ENCODE results near the gene MECP2.
"Not testable (repeated sequence)": the region's sequence is repeated elsewhere in the genome, so short reads cannot be mapped to it uniquely, and the experiment has no call there.

Gene MECP2

DNA sequence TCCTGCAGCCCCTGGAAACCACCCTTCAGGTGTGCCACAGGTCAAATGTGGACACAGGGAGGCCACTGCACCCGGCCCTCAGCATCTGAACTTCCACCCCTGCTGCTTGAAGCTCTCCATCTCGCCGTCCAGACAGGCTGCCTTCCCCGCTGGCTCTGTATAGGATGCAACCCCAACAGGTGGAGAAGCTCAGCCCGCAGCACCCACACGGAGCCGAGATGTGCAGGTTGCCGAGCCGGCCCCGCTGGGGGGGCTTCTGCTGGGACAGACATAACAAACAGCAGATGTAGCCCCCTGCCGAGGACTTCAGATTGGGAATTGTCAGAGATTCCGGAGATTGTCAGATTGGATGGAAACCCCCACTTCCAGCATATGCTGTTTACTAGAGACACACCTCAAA is 104.4 kb downstream of the MECP2 start:
- no peak for DNase-seq (ENCODE audit: low read depth in 3 of 3)

DNA sequence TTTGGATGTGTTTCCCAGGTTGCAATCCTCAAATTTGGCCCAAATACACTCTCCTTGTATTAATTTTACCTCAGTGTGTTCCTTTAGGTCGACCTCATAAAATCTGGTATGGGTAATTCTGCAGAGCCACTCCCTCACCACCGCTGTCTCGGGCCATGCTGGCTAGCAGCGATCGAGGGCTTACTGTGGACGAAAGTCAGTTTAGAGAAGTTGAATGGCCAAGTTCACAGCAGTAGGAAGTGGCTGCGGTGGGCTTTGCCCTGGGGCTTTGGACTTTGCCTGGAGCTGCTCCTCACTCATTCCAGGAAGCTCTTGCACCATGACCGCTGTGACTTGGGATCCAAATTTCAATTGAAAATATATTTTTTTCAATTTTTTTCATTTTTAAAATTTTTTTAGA is 105.3 kb downstream of the MECP2 start:
- no peak for DNase-seq (ENCODE audit: low read depth in 3 of 3)

DNA sequence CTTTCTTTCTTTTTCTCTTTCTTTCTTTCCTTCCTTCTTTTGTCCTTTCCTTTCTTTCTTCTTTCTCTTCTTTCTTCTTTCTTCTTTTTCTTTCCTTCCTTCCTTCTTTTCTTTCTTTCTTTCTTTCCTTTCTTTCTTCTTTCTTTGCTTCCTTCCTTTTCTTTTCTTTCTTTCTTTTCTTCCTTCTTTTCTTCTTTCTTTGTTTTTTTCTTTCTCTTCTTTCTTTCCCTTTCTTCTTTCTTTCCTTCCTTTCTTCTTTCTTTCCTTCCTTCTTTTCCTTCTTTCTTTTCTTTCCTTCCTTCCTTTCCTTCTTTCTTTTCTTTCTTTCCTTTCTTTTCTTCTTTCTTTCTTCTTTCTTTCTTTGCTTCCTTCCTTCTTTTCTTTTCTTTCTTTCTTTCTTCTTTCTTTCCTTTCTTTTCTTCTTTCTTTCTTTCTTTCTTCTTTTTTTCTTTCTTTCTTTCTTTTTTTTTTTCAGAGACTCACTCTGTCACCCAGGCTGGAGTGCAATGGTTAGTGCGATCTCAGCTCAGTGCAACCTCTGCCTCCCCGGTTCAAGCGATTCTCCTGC is 106.4 kb downstream of the MECP2 start:
- no peak for DNase-seq (ENCODE audit: low read depth in 3 of 3)

DNA sequence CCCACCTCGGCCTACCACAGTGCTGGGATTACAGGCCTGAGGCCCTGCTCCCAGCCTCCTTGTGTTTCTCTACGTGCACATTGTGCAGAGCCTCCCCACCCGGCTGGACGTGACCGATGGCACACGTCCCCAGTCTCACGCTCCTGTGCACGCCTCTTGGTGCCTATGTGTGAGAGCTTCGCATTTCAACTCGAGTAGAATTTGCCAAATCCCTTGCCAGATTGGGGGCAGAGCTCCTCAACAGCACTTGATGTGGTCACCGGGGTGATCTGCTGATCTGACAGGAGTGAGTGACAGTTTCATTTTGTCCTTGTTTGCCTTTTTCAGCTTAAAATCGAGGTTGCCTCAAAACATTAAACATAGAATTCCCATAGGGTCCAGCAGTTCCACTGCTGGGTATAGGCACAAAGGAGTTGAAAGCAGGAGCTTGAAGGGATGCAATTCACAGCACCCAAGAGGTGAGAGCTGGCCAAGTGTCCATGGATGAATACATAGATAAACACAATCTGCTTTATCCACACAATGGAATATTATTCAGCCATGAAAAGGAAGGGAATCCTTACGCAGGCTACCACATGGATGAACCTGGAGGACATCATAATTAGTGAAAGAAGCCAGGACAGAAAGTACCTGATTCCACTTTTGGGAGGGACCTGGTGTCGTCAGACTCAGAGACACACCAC is 107.4 kb downstream of the MECP2 start:
- no peak for DNase-seq (ENCODE audit: low read depth in 3 of 3)

DNA sequence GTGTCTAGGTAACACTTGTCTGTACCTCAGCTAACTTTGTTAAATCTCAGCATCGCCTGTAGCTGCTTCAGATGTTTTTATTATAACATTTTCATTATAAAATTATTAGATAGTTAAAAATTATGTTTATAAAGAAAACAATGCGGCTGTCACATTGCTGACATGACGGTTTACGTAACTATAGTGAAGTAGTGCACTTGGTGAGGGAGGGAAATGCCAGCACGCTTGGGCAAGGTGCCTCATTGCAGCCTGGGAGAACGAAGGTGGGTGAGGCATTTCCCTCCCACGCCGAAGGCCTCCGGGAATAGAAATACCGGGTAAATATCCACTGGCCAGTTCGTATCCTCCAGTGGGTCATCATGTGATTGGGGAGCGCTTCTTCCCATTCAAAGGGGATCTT is 109.0 kb downstream of the MECP2 start:
- no peak for DNase-seq (ENCODE audit: low read depth in 3 of 3)

DNA sequence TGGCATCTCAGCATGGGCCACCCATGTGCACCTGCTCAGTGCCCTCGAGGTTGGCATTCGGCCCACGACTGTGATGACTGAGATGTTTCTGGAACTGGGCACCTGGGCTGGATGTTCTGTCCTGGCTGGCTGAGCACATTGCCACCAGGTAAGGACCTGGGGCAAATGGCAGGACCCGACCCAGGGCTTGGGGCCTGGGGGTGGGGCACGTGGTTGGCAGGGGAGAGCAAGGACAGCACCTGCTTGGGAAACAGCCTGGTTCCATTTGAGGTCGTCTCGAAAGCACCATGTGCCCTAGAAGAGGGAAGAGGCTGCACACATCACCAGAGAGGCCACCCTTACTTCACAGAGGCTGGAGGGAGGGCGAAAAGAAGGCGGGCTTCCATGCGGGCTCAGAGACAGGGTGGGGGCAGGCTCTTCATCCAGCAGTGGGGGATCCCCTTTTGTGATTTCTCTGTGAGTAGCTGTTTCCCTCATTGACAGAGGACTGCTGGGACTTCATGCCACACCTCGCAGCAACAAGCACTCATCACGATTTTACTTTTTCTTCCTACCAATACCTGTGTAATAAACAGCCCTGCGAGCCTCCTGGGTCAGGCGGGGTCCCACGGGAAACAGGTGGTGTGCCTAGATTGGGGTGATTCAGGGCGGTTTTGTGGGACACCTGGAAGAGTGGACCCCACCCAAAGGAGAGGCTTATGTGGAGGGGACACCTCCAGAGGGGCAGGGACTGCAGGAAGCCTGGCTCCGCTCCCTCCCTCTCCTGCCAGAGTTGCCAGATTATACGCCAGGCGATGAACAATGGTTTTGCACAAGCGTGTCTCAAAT is 113.0 kb downstream of the MECP2 start:
- peak in 1 of 3 experiments; percentile 57 for DNase-seq (ENCODE audit: low read depth in 3 of 3)

DNA sequence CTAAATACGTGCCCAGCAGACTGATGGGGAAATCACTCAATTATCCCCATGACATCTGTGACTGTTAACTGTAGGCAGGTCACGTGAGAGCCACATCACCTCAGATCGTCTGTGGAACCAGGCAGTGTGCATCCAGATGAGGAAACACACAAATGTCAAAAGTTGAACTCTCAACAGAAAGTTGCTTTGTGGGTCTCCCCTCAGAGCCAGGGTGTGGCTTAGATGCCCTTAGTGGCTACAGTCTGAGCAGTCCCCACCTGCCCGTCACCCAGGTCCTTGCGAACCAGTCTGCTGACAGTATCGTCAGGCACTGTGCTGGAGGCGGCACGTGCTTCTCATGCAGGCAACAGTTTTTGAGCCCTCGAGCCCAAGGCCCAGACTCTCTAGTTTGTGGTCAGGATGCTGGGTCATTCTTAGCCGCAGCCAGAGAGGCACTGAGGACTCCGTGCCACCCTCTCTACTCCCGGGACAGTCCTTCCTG is 114.2 kb downstream of the MECP2 start:
- no peak for DNase-seq (ENCODE audit: low read depth in 3 of 3)

DNA sequence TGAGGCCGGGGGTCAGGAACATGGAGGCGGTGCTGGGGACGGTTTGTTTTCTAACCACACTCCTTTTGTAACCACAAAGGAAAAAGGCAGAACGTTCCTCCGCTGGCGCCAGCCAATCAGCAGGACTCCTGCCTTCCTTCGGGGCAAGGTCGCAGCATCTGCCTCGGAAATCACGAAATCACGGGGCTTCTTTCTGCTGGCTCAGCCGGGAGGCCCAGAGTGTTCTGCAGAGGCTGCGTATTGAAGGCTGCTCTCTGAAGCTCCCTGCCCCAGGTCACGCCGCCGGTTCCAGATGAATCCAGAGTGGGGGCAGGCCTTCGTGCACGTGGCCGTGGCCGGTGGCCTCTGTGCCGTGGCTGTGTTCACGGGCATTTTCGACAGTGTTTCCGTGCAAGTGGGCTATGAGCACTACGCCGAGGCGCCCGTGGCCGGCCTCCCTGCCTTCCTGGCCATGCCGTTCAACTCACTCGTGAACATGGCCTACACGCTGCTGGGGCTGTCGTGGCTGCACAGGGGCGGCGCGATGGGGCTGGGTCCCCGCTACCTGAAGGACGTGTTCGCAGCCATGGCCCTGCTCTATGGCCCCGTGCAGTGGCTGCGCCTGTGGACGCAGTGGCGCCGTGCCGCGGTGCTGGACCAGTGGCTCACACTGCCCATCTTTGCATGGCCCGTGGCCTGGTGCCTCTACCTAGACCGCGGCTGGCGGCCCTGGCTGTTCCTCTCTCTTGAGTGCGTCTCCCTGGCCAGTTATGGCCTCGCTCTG is 115.6 kb downstream of the MECP2 start:
- DNase-seq (ENCODE audit: low read depth in 3 of 3) = peak in 1 of 3 experiments; percentile 75

DNA sequence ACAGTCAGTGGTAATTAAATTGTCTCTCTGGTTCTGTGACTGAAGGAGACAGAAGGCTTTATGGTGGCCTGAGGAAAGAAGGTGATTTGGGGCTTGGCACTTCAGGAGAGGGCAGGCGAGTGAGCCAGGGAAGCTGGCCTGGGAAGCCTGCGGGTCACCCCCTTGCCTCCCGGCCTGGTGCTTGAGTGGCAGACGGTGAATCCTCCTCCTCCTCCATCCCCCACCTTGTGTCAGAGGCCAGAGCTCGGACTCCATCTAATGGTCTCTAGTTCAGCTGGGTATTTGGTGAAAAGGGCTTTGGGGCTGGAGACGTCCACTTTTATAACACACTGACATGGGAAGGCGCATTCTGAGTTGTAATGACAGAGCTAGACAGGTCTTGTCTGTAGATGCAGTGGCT is 116.3 kb downstream of the MECP2 start:
- no peak for DNase-seq (ENCODE audit: low read depth in 3 of 3)

DNA sequence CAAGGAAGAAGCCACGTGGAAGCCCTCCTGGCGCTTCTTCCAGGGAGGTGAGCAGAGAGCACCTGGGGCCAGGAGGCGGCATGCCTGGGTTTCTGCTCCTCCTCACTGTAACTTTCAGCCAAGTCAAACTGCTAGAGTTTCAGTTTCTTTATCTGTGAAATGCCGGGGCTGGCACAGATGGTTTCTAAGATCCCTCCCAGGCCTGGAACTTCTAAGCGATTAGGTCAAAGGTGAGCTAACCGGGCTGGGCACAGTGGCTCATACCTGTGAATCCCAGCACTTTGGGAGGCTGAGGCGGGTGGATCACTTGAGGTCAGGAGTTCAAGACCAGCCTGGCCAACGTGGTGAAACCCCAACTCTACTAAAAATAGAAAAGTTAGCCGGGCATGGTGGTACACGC is 117.1 kb downstream of the MECP2 start:
- DNase-seq (ENCODE audit: low read depth in 3 of 3) = not testable (repeated sequence)

DNA sequence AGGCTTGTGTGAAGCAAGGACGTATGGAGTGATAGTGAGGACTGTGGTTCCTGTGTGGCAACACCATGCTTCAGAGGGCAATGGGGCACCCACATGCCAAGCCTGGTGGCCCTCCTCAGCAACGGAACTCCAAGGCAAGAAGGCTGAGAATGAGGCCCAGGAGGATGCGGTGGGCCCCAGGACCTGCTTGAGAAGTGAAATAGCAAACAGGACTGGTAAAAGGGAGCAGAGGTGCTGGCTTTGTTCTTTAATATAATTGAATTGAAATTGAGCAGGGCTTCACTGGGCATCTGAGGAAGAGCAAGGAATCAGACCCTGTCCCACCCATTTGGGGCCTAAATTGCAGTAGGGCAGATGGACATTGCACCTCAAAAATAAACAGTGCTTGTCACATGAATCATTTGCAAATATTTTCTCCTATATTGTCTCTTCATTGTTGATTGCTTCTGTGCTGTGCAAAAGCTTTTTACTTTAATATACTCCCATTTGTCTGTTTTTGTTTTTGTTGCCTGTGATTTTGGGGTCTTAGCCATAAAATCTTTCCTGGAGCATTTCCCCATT is 122.7 kb downstream of the MECP2 start:
- no peak for DNase-seq (ENCODE audit: low read depth in 3 of 3)

DNA sequence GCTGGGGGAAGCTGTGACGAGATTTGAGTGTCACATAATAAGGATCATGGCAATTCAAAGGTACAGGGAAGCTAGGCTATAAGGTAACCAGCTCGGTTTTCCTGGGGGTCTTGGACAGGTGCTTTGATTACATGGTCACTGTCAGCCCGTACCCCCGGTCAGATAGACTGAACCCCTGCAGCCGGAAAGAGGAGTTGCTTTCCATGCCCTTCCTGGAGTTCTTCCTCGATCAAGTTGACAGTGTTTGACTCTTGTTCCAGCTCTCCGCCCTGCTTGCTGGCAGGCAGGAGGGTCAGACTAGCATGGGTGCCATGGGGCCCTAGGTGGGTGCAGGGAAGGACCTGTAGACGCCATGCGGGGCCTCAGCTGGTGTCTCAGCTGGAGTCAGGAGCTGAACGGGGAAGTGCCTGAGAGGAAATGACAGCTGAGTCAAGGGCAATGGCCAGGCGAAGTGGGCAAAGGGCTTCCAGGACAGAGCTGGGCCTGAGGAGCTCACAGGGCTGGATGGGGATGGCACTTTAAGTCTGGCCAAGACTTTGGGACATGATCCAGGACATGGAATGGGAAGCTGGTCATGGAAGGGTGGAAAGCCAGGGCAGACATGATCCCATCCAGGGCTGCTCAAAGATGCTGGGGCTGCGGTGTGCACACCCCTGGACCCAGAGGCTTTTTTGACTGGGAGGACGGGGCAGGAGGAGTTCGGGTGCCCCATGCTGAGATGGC is 123.4 kb downstream of the MECP2 start:
- DNase-seq (ENCODE audit: low read depth in 3 of 3) = no peak

DNA sequence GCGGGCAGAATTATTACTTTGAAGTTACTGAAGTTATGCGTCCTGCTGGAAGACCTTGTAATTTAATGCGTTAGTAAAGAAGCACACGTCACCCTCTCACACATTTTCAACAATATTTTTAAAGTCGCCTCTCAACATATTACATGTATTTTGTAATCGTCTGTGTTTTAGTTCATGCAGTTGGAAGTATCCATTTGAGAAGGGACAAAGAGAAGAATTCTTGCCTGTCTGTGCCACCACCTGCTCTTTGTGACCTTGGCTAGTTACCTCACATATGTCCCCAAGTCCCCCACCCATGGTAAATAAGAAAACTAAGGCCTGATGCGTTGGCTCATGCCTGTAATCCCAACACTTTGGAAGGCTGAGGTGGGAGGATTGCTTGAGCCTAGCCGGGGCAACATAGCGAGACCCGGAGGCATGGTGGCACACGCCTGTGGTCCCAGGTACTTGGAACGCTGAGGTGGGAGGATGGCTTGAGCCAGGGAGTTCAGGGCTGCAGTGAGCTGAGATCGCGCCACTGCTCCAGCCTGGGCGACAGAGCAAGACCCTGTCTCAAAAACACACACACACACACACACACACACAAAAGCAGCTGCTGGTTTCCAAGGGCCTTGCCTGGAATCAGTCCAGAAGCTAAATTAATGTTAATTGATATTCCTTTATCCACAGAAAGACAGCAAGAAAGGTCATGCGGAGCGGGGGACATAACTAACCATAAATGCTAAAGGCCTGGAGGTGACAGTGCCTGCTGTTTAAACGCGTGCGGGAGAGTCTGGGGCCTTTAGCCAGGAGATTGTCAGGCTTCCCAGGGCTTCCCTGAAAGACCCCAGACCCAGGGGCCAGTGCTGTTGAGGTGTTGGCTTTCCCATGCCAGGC is 124.2 kb downstream of the MECP2 start:
- no peak for DNase-seq (ENCODE audit: low read depth in 3 of 3)

DNA sequence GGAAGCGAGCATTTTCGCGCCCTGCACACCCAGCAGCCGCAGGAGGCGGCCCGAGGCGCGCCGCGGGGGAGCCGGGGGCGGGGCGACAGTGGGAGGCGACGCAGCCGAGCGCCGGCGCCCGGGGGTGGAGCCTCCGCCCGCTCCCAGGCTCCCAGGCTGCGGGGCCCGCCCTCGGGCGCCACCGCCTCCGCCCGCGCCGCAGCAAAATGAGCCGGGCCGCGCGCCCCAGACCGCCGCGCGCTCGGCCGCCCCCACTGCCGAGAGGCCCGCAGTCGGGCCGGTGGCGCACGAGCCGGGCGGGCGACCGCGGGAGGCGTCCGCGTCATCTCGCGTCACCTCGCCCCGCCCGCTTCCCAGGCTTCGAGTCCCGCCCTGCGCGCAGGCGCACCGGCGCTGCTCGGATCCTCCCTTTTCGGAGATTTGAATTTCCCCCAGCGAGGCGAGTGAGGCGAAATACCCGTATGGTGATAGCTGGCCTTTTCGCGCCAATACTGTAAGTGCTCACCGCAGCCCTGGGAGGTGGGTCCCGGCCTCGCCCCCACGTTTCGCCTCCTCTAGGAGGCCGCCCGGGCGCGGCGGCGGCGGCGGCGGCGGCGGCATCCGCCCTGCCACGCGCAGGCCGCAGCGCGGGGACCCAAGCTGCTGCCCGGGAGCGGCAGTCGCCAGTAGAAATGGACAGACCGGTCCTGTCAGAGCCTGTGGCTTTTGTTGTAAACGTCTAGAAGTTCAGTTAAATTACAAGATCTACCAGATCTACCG is 125.0 kb downstream of the MECP2 start, which contains the start of gene TMEM187:
TSS of gene TMEM187 (plus strand) at position 387 of the 759 bp plus-strand sequence. CDS start 9,309 bp downstream, outside the sequence.
- peak; percentile 72 to 85 (median 76) for DNase-seq (ENCODE audit: low read depth in 3 of 3)

All from stimulated activated CD4-positive, alpha-beta T cell treated with anti-CD3 and anti-CD28 coated beads, TNF-alpha, amount 100 ng/mL, for 24 hours (primary cell).